GM21423 (cell line): Measurements from ENCODE around the gene TRERF1.

Experiments used
- ATAC-seq: cut with Tn5 transposase; IDR thresholded peaks from one replicate; pipeline ENCODE4 v1.9.1; 2021; ENCODE audit warnings: mild to moderate bottlenecking, moderate library complexity; ENCODE audit not compliant: unreplicated experiment

Gene TRERF1

DNA sequence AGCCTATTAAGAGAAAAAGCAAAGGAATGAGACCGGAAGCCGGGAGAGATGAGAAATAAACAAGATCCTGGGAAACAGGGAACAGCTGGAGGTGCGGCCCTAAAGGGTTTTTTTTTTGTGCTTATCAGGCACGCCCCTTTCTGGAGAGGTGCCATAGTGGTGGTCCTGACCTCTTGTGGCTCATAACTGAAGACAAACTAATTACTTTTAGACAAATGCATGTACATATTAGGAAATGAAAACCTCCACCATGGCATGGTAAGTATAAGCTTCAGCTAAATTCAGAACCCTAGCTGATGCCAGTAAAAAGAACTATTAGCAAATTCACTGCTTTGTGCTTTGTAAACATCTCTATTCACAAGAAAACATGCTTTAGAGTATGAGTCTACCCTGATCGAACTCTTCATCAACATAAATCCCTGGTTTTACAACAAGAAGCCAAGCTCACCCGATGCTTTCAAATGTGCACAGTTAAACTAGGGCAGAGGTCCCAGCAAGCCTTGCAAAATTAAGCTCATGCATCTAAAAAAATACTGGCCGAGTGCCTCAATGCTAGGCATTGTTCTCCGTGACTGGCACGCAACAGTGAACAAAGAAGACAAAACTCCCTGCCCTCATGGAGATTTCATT is 137.7 kb downstream of the TRERF1 start:
- ATAC-seq = no peak

DNA sequence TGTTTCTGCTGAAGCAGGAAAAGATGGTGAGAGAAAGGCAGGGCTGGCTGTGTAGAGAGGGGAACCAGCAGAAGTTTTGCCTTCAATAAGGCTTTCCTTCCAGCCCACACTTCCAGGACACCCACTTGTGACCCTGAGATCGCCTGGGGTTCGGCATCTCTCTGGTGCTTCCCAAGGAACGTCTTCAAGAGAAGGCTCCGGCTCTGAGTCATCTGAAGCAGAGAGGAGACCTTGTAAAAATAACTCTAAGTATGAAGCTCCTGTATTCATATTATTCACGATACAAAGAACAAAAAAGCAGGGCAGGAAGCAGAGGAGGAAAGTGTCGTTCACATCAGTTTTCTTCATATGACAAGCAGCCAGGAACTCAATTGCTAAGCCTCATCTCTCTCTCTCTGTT is 138.7 kb downstream of the TRERF1 start:
- ATAC-seq = no peak

DNA sequence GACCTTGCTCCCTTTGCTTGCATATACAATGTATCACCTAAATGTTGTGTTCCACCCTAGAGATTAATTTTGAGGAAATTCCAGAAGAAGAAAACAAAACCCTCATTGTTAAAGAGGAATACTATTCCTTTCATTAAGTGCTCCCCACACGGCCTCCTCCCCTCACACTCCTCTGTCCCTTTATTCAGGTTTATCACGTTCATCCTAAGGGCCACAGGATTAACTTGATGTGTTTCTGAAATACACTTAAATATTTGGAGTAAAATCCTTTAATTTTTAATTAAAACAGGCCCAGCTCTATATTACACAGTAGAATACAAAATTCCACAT is 144.6 kb downstream of the TRERF1 start:
- no peak for ATAC-seq

DNA sequence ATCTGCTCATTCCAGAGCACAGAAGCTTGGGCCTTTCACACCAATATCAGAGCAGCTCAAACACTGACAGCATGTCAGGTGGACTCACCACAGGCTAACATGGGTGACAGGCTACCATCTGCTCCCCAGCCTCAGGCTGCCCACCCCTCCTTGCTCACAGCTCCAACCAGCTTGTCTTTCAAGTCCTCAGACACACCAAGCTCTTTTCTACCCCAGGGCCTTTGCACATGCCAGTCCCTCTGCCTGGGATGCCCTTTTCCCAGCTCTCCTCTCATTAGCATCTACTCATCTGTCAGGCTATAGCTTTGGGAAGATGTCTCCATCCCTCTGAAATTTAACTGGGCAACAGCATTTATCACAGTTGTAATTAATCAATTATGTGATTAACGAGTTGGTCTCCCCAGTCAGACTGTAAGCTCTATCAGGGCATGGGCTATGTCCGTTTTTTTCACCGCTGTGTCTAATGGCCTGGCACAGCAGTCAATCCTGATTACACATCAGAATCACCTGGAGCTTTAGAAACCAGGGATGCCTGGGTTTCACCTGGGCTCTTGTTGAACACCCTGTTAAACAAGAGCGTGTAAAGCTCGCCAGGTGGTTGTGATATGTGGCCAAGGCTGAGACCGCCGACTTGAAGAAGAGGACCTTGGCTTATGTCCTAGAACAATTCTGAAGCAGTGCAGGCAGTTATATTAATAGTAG is 145.1 kb downstream of the TRERF1 start:
- no peak for ATAC-seq

DNA sequence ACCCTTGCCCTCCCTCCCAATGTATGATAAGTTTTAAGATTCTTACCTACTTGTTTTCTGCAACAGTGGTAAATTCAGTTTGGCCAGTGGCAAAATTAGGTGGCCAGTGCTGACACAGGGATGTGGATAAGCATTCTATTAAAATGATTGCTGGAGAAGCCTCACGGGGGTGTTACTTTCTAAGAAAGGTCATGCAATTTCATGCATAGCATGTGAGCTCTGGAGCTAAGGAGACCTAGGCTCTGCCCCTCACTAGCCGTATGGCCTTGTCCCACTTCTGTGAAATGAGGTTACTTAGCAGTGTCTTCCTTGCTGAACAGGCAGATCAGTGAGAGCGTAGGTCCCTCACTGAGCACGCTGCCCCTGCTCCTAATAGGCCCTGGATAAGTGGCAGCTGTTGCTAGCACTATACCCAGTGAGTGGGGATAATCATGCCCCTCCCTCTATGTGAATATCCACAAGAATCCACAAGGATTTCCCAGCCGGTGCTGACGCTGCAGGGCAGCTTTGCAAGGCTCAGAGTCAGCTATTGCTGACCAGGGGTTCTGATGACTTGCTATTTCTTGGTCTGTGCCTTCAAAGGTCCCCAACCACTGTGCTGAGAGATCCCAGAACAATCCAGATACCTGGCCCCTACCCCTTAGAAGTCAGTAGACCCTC is 147.5 kb downstream of the TRERF1 start:
- no peak for ATAC-seq

DNA sequence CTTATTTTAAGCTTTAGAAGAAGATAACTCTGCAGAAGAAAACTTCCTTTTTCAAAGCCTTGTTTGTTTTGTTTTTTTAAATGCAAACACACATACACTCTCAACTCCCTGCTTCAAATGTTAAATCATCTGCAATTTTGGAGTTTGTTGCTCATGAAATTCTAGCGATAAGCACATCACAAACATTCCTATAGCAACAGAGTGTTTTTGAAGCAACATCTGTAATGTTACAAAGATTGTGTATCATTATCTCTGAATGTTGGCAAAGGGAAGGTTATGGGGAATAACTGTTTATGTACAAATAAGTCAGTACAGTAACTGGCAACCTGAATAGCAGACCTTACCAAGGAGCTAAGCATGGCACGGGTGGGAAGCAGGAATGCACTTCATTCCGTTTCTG is 149.3 kb downstream of the TRERF1 start:
- ATAC-seq = no peak

DNA sequence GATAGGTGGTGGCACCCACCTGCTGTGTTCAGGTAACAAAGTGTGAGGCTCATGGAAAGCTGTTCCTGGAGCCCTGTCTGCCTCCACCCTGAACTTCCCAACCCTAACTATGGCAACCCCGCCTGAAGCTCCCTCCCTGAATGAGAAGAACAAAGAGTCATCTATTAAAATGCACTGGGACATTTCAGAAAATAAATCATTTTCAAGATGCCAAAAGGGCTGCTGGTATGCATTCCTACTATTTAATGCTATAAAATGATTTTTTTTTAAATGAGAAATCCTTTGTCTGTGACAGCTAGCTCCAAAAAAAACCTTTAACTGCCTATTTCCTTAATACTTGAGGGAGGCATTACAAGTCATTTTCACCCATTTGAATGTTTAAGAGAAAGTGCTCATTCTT is 149.7 kb downstream of the TRERF1 start:
- ATAC-seq = no peak

DNA sequence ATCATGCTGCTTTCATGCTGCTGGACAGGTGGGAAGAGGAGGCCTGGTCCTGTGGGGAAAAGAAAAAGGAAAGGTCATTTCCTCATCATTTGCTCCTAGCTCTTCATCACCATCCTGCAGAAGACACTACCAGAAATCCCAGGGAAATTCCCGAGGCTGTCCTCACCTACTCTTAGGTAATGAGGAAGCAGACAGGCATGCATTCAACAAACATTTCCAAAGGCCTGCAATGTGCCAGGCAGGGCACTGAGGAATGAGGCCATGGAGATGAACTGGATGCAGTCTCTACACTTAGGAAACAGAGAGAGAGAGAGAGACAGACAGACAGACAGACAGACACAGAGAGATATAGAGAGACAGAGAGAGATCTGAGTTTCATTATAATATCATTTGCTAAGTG is 151.0 kb downstream of the TRERF1 start:
- ATAC-seq = no peak

DNA sequence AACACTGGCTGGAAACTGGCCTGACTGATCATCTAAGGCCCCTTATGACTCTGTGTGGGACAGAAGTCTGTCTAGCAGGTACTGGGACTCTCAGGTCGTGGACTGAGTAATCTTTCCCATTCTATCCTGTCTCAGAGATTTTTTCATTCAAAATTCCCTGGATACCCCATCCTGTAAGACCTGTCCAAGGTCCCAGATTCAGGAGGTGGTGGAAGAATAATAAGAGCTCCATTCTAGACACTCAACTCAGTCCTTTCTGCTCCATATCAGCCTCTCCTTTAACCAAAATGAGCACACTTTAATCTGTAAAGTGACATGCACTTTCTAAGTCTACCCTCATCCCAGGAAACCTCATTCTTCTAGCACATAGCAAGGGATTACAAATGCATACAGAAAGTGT is 151.5 kb downstream of the TRERF1 start:
- ATAC-seq = no peak

DNA sequence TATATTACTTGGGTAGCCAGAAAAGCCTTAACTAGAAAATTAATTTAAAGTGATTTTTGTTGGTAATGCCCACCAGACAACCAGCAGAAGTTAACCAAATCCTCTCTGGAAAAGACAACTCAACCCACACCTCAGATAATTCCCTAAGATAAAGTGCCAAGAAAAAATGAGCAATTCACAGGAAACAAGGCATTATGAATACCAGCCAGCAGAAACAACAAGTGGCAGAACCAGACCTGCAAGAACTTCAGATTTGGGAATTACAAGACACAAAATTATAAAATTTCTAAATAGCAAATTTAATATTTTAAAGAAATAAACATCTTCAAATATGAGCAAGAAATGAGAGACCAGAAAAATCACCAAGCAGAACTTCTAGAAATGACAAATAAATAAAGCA is 154.1 kb downstream of the TRERF1 start:
- no peak for ATAC-seq

DNA sequence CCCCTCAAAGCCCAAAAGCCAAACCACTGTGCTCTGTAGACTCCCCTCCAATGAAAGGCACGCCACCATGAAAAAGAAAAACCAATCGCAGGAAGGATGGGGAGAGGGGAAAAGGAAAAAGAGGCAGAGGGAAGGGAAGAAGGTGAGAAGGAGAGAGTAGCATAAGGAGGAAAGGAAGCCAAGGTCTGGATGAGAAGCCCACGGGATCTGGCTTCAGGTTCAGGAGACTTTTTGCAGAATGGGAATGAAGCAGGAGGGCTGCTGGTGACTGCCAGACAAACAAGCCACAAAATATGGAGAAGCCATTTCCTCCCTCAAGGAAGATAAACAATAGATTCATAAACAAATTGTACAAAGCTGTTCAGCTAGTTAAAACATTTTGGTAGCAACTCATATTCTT is 155.1 kb downstream of the TRERF1 start:
- no peak for ATAC-seq

DNA sequence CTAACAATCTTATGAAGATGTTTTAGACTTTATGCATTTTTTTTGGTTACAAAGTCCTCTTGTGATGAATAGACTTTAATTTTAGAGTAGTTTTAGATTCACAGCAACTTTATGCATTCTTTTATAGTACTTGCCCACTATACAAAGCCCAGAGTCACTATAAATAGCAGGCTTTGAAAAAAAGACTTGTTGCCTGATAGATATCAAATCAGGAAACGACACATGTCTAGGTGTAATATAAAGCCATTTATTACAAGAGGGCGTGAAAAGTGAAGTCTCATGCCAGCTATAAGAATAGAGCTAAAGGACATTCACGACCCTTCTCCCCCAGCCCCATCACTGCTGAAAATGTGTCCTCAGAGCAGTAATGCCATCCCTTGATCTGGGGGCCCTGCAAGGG is 156.0 kb downstream of the TRERF1 start:
- ATAC-seq = no peak

DNA sequence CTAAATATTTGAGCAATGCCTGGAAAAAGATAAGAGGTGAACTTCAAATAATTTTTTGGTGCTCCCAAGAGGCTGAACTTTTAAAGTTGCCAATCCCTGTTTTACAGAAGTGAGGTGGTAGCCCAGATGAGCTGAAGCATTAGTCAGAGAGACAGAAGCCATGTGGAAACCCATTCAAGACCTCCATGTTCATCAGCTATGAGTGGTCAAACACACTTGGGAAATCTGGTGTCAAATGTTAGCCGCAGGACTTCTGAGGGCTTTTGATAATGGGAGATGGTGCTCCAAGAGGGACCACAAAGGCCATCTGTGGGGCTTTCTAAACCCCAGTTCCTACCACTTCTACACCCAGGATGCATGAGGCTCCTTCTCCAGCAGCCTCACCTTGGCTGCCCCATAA is 156.5 kb downstream of the TRERF1 start:
- no peak for ATAC-seq

DNA sequence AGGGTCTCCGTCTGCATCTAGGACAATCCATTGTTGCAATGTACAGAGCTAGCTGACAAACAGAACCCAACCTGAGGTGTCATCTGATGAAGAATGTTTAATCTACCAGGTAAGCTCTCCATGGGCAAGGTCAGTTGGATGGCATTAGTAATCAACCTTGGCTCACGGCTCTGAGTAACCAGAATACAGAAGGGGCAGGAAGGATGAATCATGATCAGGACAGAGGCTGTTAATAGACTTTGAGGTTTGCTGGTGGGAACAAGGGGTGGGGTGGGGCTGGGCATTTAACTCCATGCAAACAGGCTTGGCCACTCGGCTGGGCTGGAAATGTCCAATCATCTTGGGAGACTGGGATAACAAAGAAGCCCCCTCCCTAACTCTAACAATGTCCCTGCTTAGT is 157.0 kb downstream of the TRERF1 start:
- no peak for ATAC-seq

DNA sequence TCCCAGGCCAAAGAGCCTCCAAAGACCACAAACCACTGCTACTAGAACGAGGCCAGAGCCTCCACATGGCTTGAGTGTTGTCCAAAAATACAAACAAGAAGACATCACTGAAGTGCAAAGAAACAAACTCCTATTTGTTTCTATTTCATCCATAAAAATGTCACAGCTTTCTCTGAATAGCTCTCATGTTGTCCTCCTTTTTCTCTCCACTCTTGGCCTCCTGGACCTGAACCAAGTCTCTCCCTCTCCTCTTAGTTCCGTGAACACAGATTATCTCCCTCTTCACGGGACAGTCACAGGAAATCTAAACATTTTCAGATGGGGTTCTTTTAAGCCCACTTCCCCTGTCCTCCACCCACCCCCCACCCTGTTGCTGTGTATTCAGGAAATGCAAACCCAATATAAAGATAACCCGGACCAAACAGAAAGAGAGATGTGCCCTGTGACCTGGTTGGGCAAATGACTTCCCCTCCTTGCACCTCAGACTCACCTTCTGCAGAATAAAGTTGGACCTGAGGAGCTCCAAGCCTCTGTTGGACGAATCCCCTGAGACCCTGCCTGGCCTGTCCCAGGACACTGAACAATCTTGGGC is 158.2 kb downstream of the TRERF1 start:
- ATAC-seq = no peak

DNA sequence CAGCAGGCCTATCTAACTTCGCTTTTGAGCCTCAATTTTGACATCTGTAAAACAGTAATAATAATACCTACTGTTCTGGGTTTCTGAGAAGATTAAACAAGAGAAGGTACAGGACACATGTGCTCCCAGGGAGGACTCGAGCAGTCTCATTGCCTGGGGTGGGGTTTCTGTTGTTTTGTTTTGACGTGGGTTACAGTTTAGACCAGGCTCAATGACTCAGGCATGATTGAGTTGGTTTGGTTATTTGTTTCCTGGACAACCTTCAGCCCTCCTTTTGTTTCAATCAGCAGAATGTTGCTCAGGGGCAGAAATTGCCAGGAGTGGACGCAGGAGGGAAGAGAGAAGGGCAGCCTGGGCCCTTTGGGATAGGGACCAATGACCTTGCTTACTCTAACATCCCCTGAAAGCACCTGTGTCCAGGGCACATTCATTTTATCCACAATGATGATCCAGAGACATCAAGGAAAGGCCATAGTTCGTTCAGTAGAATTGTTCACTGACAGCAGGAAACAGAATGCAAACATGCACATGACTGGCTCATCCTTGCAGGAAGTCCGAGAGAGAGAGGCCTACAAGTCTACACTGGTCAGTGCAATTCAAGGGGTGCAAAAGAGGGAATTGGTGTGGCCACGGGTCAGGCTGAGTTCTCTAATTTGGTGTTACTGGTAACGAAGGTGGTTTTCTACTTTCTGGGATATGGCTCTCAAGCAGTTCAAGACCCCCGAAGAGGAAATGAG is 159.6 kb downstream of the TRERF1 start:
- no peak for ATAC-seq

DNA sequence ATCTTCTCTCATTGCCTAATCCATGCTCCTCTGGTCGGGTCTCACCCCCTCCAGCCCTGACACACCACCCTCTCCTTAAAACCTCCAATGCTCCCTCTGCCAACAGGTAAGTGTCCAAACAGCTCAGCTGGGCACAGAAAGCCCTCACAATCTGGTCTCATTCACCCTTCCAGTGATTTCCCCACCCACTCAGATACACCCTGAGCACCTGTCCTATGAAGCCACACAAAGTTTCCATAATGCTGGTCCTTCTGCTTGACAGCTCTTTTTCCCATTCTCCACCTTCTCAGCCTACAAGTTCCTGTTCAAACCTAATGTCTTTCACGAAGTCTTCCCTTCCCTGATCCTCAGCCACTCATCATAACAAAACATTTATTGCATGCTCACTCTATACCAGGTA is 164.0 kb downstream of the TRERF1 start:
- no peak for ATAC-seq

DNA sequence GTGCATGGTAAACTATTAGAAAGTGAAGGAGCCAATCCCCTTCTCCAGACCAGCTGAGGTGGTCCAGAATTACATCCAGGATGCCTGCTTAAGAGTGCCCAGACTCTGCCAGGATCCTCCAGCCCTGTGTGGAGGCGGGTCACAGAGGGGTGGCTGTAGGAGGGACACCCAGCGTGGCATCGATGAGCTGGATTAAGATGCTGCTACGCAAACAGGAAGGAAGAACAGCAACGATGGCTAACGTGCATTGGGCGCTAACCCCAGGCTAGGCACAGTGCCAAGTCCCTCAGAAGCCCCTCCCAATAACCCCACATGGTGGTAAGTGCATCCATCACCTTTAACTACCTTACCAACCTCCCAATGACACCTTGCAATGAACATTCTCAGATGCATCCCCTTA is 170.2 kb downstream of the TRERF1 start:
- ATAC-seq = no peak

DNA sequence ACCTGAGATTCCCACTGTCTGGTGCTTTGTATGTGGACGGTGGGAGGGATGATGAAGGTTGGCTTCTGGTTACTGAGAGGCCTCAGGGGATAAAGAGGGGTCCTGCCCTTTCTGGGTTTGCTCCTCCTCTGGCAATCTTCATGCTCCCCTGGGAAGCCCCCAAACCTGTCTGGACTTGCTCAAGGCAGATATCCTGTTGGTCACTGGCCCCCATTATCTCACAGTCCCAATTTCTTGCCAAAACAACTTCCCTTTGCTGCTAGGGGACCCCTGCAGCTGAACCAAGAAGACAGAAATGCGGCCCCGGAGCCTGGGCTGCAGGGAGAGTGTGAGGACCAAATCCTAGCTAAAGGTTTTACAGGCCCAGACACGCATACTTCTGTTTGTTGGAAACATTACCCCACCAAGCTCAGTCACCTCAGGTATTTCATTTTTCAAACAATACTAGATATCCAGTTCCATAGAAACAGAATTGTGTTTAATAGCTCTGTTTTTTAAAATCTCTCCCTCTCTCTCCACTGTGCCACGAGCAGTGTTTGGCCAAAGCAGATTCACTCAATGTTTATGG is 170.7 kb downstream of the TRERF1 start:
- ATAC-seq = no peak

DNA sequence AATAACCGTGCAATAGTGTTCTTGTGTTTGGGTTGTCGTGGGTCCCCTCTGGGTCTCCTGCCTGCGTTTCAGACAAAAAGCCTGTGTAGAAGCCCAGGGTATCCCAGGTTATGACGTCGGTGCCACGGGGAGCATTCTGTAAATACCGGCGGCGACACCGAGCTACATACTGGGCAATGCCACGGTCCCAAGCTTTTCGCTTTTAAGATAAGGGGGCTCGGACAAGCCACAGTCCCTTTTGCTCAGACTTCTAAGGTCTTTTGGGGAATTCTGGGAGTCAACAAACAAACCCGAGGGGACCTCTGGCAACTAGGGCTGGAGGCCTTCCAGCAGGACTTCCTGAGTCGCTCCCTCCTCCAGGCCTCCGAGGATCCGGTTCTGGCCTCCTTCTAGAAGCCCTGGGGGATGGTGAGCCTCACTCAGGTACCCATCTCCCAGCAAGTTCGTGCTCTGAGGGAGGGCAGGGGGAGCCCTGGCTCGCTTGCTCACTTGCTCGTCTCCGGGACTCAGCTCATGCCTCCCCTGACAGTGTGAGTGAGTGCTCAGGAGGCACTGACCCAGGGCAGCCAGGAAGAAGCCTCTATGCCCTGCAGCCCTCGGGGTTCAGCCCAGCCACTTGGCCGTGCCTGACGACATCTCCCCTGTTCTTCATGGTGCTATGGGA is 171.6 kb downstream of the TRERF1 start:
- ATAC-seq = no peak
